Measurements from ENCODE around the gene STARD7. TPM values are rescaled to one million over a fixed set of nuclear protein-coding genes. Genes with fewer than 3 reads are reported as not detected.
A peak's percentile ranks its signal among the peaks of the same experiment; 100 is the strongest.

The STARD7 gene
- total and polyA plus RNA-seq, 10 of the 15 experiments (the other 5 are each of a cell fraction or from before 2014, with no cell fraction given), result 85.4 to 237 (median 153) TPM

DNA sequence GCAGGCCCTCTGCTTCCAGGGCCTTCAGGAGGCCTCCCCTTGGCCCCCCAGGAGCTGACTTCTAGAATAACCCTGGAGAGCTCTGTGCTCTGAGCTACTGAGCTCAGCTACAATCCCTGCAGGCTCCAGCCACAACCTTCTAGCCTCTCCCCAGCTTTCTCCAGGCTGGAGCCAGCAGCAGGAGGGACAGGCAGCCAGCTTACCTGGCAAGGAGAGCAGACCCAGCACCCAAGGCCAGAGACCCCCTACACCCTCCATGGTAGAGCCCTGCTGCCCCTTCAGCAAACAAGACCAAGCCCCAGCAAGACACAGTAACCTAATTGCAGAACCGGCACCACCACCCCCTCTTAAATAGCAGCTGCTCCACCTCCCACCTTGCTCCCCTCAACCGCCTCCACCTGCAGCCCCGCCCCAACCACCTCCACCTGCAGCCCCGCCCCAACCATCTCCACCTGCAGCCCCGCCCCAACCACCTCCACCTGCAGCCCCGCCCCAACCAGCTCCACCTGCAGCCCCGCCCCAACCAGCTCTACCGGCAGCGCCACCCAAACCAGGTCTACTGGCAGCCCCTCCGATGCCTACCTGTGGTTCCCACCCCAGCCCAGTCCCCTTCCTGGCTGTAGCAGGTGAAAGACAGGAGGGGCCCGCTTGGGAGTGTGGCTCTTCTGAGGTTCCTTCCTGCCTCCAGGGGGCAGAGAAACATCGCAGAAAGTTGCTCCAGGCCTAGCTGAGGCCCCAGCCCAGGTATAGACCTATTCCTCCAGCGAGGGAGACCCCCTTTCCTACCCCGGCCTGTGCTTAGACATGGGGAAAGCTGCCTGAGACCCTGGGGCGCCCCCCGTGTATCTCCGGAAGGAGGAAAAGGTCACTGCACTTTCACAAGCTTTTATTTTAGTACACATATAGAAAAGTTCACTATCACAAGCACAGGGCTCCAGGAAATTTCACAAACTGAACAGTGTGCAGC, 70.2 kb downstream of the STARD7 start, which contains the start of gene ASTL (continued):
- TF ChIP-seq RCOR1 (conservative IDR thresholded peaks at IDR 0.05; ENCODE audit: low read depth, low read length) (0 out of 2 replicates have a peak, but pooled peaks have one; percentile 72), RELA (IDR thresholded peaks at IDR 0.05; ENCODE audit: borderline replicate concordance, partially characterized antibody) (no peak), BCL11A (IDR thresholded peaks at IDR 0.05; ENCODE audit: low read depth, low read length) (peak; percentile 10; the same call in 1 of the 2 replicates), SP1 (IDR thresholded peaks at IDR 0.05; ENCODE audit: low read depth, low read length) (no peak), TBL1XR1 (IDR thresholded peaks at IDR 0.05; ENCODE audit: low read depth, low read length) (no peak), CREM (IDR thresholded peaks at IDR 0.05; ENCODE audit: low read depth) (no peak), FOS (IDR thresholded peaks at IDR 0.05; ENCODE audit: borderline replicate concordance, extremely low read depth, insufficient read length) (no peak), SREBF1 (IDR thresholded peaks at IDR 0.05; ENCODE audit: low read length) (no peak), ATF7 (IDR thresholded peaks at IDR 0.05; ENCODE audit: low read depth) (no peak), CEBPB (IDR thresholded peaks at IDR 0.05; ENCODE audit: borderline replicate concordance in 1 of 2, low read depth in 2 of 2, low read length in 2 of 2) (no peak), POLR2AphosphoS2 (IDR thresholded peaks at IDR 0.05; ENCODE audit: low read depth, low read length) (no peak; the same call in 1 of the 2 replicates), NR2F1 (conservative IDR thresholded peaks at IDR 0.05) (peak; percentile 49), FOXM1 (IDR thresholded peaks at IDR 0.05; ENCODE audit: low read depth, low read length) (no peak), SREBF2 (IDR thresholded peaks at IDR 0.05; ENCODE audit: low read length) (no peak), BACH1 (IDR thresholded peaks at IDR 0.05; ENCODE audit: borderline replicate concordance) (peak; percentile 63), IKZF1 (conservative IDR thresholded peaks at IDR 0.05) (no peak), SUZ12 (IDR thresholded peaks at IDR 0.05; ENCODE audit: unreplicated experiment) (peak; percentile 46), NBN (IDR thresholded peaks at IDR 0.05) (0 out of 2 replicates have a peak, but pooled peaks have one; percentile 41)
- TF ChIP-seq, protein P1, sequence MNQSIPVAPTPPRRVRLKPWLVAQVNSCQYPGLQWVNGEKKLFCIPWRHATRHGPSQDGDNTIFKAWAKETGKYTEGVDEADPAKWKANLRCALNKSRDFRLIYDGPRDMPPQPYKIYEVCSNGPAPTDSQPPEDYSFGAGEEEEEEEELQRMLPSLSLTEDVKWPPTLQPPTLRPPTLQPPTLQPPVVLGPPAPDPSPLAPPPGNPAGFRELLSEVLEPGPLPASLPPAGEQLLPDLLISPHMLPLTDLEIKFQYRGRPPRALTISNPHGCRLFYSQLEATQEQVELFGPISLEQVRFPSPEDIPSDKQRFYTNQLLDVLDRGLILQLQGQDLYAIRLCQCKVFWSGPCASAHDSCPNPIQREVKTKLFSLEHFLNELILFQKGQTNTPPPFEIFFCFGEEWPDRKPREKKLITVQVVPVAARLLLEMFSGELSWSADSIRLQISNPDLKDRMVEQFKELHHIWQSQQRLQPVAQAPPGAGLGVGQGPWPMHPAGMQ (IDR thresholded peaks at IDR 0.05; ENCODE audit: borderline replicate concordance), result no peak
- TF ChIP-seq, protein P2, sequence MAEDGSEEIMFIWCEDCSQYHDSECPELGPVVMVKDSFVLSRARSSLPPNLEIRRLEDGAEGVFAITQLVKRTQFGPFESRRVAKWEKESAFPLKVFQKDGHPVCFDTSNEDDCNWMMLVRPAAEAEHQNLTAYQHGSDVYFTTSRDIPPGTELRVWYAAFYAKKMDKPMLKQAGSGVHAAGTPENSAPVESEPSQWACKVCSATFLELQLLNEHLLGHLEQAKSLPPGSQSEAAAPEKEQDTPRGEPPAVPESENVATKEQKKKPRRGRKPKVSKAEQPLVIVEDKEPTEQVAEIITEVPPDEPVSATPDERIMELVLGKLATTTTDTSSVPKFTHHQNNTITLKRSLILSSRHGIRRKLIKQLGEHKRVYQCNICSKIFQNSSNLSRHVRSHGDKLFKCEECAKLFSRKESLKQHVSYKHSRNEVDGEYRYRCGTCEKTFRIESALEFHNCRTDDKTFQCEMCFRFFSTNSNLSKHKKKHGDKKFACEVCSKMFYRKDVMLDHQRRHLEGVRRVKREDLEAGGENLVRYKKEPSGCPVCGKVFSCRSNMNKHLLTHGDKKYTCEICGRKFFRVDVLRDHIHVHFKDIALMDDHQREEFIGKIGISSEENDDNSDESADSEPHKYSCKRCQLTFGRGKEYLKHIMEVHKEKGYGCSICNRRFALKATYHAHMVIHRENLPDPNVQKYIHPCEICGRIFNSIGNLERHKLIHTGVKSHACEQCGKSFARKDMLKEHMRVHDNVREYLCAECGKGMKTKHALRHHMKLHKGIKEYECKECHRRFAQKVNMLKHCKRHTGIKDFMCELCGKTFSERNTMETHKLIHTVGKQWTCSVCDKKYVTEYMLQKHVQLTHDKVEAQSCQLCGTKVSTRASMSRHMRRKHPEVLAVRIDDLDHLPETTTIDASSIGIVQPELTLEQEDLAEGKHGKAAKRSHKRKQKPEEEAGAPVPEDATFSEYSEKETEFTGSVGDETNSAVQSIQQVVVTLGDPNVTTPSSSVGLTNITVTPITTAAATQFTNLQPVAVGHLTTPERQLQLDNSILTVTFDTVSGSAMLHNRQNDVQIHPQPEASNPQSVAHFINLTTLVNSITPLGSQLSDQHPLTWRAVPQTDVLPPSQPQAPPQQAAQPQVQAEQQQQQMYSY (CRISPR knock-in tag; IDR thresholded peaks at IDR 0.05), result no peak
- TF ChIP-seq, protein P3, sequence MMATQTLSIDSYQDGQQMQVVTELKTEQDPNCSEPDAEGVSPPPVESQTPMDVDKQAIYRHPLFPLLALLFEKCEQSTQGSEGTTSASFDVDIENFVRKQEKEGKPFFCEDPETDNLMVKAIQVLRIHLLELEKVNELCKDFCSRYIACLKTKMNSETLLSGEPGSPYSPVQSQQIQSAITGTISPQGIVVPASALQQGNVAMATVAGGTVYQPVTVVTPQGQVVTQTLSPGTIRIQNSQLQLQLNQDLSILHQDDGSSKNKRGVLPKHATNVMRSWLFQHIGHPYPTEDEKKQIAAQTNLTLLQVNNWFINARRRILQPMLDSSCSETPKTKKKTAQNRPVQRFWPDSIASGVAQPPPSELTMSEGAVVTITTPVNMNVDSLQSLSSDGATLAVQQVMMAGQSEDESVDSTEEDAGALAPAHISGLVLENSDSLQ (IDR thresholded peaks at IDR 0.05), result no peak

Measured in GM12878 (cell line).